Neural progenitor cell (in vitro differentiated cells): ENCODE results near the gene POLR3A. TPM values are rescaled to one million over a fixed set of nuclear protein-coding genes. Genes with fewer than 3 reads are reported as not detected.

Experiments
- DNase-seq: peaks from one replicate; pipeline ENCODE4 v3.0.0-alpha.2; 2016; ENCODE audit warnings: low spot score
- H2AFZ ChIP-seq: fragments of 200-600 bp; sonication (generic); replicated peaks from 2 replicates; pipeline ENCODE4 v1.6.1; 2016; ENCODE audit warnings: antibody characterized with exemption
- H3F3A ChIP-seq: fragments of 200-600 bp; sonication (generic); 2 replicates; pipeline ENCODE4 v1.6.1; 2016; ENCODE audit warnings: antibody characterized with exemption, low read depth
- H3K27ac ChIP-seq: fragments of 200-600 bp; sonication (generic); 2 replicates; pipeline ENCODE4 v1.5.1; 2016; ENCODE audit warnings: mild to moderate bottlenecking
- H3K27me3 ChIP-seq: fragments of 200-600 bp; sonication (generic); 2 replicates; pipeline ENCODE4 v1.6.1; 2016; ENCODE audit warnings: mild to moderate bottlenecking, moderate library complexity
- H3K36me3 ChIP-seq: fragments of 200-600 bp; sonication (generic); 2 replicates; pipeline ENCODE4 v1.5.1; 2016
- H3K4me1 ChIP-seq: fragments of 200-600 bp; sonication (generic); 2 replicates; pipeline ENCODE4 v1.6.1; 2016; ENCODE audit warnings: mixed run types
- H3K4me2 ChIP-seq: fragments of 200-600 bp; sonication (generic); 2 replicates; pipeline ENCODE4 v1.6.1; 2016
- H3K4me3 ChIP-seq: fragments of 200-600 bp; sonication (generic); 2 replicates; pipeline ENCODE4 v1.5.1; 2016
- H3K79me2 ChIP-seq: fragments of 200-600 bp; sonication (generic); 2 replicates; pipeline ENCODE4 v1.6.1; 2016; ENCODE audit warnings: low read depth
- H3K9ac ChIP-seq: fragments of 200-600 bp; sonication (generic); 2 replicates; pipeline ENCODE4 v1.6.1; 2016
- H3K9me3 ChIP-seq: fragments of 200-600 bp; sonication (generic); 2 replicates; pipeline ENCODE4 v1.5.1; 2016; ENCODE audit warnings: low read depth
- H4K20me1 ChIP-seq: fragments of 200-600 bp; sonication (generic); 2 replicates; pipeline ENCODE4 v1.6.1; 2016; ENCODE audit warnings: low read depth
- H3K27ac Mint-ChIP-seq: 3 replicates; pipeline ENCODE4 v1.8.0; 2021; ENCODE audit warnings: mixed read lengths
- H3K27me3 Mint-ChIP-seq: 2 replicates; pipeline ENCODE4 v1.8.0; 2022; ENCODE audit warnings: low read depth, mild to moderate bottlenecking, inconsistent platforms, moderate library complexity, mixed read lengths; ENCODE audit not compliant: insufficient read depth
- H3K36me3 Mint-ChIP-seq: 3 replicates; pipeline ENCODE4 v1.8.0; 2021; ENCODE audit warnings: mixed read lengths
- H3K4me1 Mint-ChIP-seq: 3 replicates; pipeline ENCODE4 v1.8.0; 2021; ENCODE audit warnings: mixed read lengths
- H3K4me3 Mint-ChIP-seq: 3 replicates; pipeline ENCODE4 v1.8.0; 2021; ENCODE audit warnings: mild to moderate bottlenecking, moderate library complexity, mixed read lengths
- H3K9me3 Mint-ChIP-seq: 3 replicates; pipeline ENCODE4 v1.8.0; 2020; ENCODE audit warnings: mixed read lengths
- CTCF ChIP-seq: fragments of 200-600 bp; sonication (generic); IDR thresholded peaks from 2 replicates; pipeline ENCODE4 v1.5.1; 2017; ENCODE audit warnings: antibody characterized with exemption, mild to moderate bottlenecking
- EZH2 ChIP-seq: fragments of 200-600 bp; sonication (generic); IDR thresholded peaks from 2 replicates; pipeline ENCODE4 v1.6.1; 2017; ENCODE audit warnings: antibody characterized with exemption, mild to moderate bottlenecking, moderate library complexity
- EZH2phosphoT487 ChIP-seq: fragments of 200-600 bp; sonication (generic); IDR thresholded peaks from 2 replicates; pipeline ENCODE4 v1.6.1; 2017; ENCODE audit warnings: antibody characterized with exemption
- total RNA-seq: library from RNA; depleted of rRNA; stranded (reverse); fragments of >200 nt; gene quantifications from 2 replicates; pipeline ENCODE4 v1.2.3, GENCODE V29; 2015; ENCODE audit warnings: low replicate concordance

Gene POLR3A
- total RNA-seq, 1 donor from 2014 or later: 16.0 TPM

GRCh38 chr10:78019264-78019663 is 10.1 kb downstream of the POLR3A start:
- no peaks in the 10 kb centered on the region for H3K27me3 ChIP-seq
- no peaks in the 10 kb centered on the region for H3K9me3 Mint-ChIP-seq
- no peak overlapping the region for H3K9ac ChIP-seq
- peaks cover 11% of the 10 kb centered on the region for H3K36me3 ChIP-seq
- no peak overlapping the region for H3K27ac Mint-ChIP-seq
- H3K9me3 ChIP-seq: no peaks in the 10 kb centered on the region
- no peaks in the 10 kb centered on the region for H3K4me1 ChIP-seq
- no peak overlapping the region for H3K4me3 ChIP-seq
- H3K79me2 ChIP-seq: no peaks in the 10 kb centered on the region
- H3K4me2 ChIP-seq: no peak overlapping the region
- DNase-seq: no peak
- H3K4me1 Mint-ChIP-seq: no peaks in the 10 kb centered on the region
- peaks cover 33% of the 10 kb centered on the region for H3K36me3 Mint-ChIP-seq
- TF ChIP-seq EZH2phosphoT487: no peak
- TF ChIP-seq CTCF: no peak
- no peak for TF ChIP-seq EZH2
- H4K20me1 ChIP-seq: no peaks in the 10 kb centered on the region
- no peaks in the 10 kb centered on the region for H3F3A ChIP-seq
- no peak overlapping the region for H3K4me3 Mint-ChIP-seq
- H3K27me3 Mint-ChIP-seq: no peaks in the 10 kb centered on the region
- H3K27ac ChIP-seq: no peak overlapping the region
- H2AFZ ChIP-seq: no peak overlapping the region

- H3K9ac ChIP-seq: no peak overlapping the region
- H3K27ac Mint-ChIP-seq: no peak overlapping the region
- no peaks in the 10 kb centered on the region for H3K27me3 ChIP-seq
- H3K4me1 ChIP-seq: no peaks in the 10 kb centered on the region
- H3K79me2 ChIP-seq: no peaks in the 10 kb centered on the region
- H3K4me1 Mint-ChIP-seq: no peaks in the 10 kb centered on the region
- TF ChIP-seq EZH2 (no peak), CTCF (no peak), EZH2phosphoT487 (no peak)
- H2AFZ ChIP-seq: no peak overlapping the region
- H3K4me3 Mint-ChIP-seq: no peak overlapping the region
- H4K20me1 ChIP-seq: no peaks in the 10 kb centered on the region
- no peak overlapping the region for H3K4me2 ChIP-seq
- no peak for DNase-seq
- H3K27ac ChIP-seq: no peak overlapping the region
- no peaks in the 10 kb centered on the region for H3K27me3 Mint-ChIP-seq
- no peaks in the 10 kb centered on the region for H3K9me3 Mint-ChIP-seq
- H3F3A ChIP-seq: no peaks in the 10 kb centered on the region
- H3K36me3 ChIP-seq: peaks cover 19% of the 10 kb centered on the region
- H3K36me3 Mint-ChIP-seq: peaks cover 39% of the 10 kb centered on the region
- H3K9me3 ChIP-seq: no peaks in the 10 kb centered on the region
- no peak overlapping the region for H3K4me3 ChIP-seq
Observed at GRCh38 chr10:78017856-78018255, 11.5 kb downstream of the POLR3A start.

GRCh38 chr10:78015546-78015945 is 13.8 kb downstream of the POLR3A start:
- Histone ChIP-seq H3K4me1 (no peaks in the 10 kb centered on the region), H3F3A (no peaks in the 10 kb centered on the region), H2AFZ (no peak overlapping the region), H3K27ac (no peak overlapping the region), H3K4me3 (no peak overlapping the region), H3K9me3 (no peaks in the 10 kb centered on the region), H4K20me1 (no peaks in the 10 kb centered on the region), H3K9ac (no peak overlapping the region), H3K79me2 (no peaks in the 10 kb centered on the region), H3K4me2 (no peak overlapping the region), H3K27me3 (no peaks in the 10 kb centered on the region), H3K36me3 (peaks cover 16% of the 10 kb centered on the region)
- Mint-ChIP-seq H3K4me3 (no peak overlapping the region), H3K36me3 (peaks cover 27% of the 10 kb centered on the region), H3K27ac (no peak overlapping the region), H3K9me3 (no peaks in the 10 kb centered on the region), H3K4me1 (no peaks in the 10 kb centered on the region), H3K27me3 (no peaks in the 10 kb centered on the region)
- no peak for DNase-seq
- no peak for TF ChIP-seq EZH2
- no peak for TF ChIP-seq EZH2phosphoT487
- no peak for TF ChIP-seq CTCF

- Mint-ChIP-seq H3K4me1 (no peaks in the 10 kb centered on the region), H3K27ac (no peak overlapping the region), H3K4me3 (no peak overlapping the region), H3K9me3 (no peaks in the 10 kb centered on the region), H3K36me3 (peaks cover 27% of the 10 kb centered on the region), H3K27me3 (no peaks in the 10 kb centered on the region)
- Histone ChIP-seq H3K9ac (no peak overlapping the region), H3K36me3 (peaks cover 10% of the 10 kb centered on the region), H3K4me2 (no peak overlapping the region), H3K4me1 (no peaks in the 10 kb centered on the region), H2AFZ (no peak overlapping the region), H3K79me2 (no peaks in the 10 kb centered on the region), H3K4me3 (no peak overlapping the region), H3K9me3 (no peaks in the 10 kb centered on the region), H3K27ac (no peak overlapping the region), H3K27me3 (no peaks in the 10 kb centered on the region), H4K20me1 (no peaks in the 10 kb centered on the region), H3F3A (no peaks in the 10 kb centered on the region)
- DNase-seq: no peak
- TF ChIP-seq EZH2phosphoT487: no peak
- no peak for TF ChIP-seq EZH2
- TF ChIP-seq CTCF: no peak
Observed at GRCh38 chr10:78013564-78013963, 15.8 kb downstream of the POLR3A start.
